Measurements from ENCODE around the gene SLC5A4. TPM values are rescaled to one million over a fixed set of nuclear protein-coding genes. Genes with fewer than 3 reads are reported as not detected.

The SLC5A4 gene
- total RNA-seq, 1 experiment from 2014 or later: not detected

GRCh38 chr22:32237906-32238305, 17.2 kb downstream of the SLC5A4 start:
- Histone ChIP-seq H4K20me1 (ENCODE audit: insufficient read depth) (no peaks in the 10 kb centered on the region; the same call in 1 of the 2 replicates), H3K9me2 (ENCODE audit: insufficient read depth) (no peaks in the 10 kb centered on the region), H3K36me3 (ENCODE audit: low read depth) (no peaks in the 10 kb centered on the region), H3K4me1 (replicated peaks; ENCODE audit: insufficient read depth) (no peaks in the 10 kb centered on the region), H3F3A (ENCODE audit: insufficient read depth, low read depth) (no peaks in the 10 kb centered on the region), H3K27ac (no peak overlapping the region), H3K27me3 (ENCODE audit: insufficient read depth, low read depth) (peaks cover 63% of the 10 kb centered on the region), H3K4me3 (no peak overlapping the region), H3K9me3 (ENCODE audit: insufficient read depth, low read depth) (no peaks in the 10 kb centered on the region), H3K4me2 (no peak overlapping the region), H2AFZ (no peak overlapping the region), H3K79me2 (ENCODE audit: low read depth) (no peaks in the 10 kb centered on the region)
- POLR2A ChIA-PET (ENCODE audit: unreplicated experiment): no interaction called here
- intact Hi-C loops (cut with micrococcal nuclease; ENCODE audit: unreplicated experiment): no loop called here
- TF ChIP-seq EZH2 (IDR thresholded peaks at IDR 0.05; ENCODE audit: low read depth): no peak
- TF ChIP-seq, protein P1, sequence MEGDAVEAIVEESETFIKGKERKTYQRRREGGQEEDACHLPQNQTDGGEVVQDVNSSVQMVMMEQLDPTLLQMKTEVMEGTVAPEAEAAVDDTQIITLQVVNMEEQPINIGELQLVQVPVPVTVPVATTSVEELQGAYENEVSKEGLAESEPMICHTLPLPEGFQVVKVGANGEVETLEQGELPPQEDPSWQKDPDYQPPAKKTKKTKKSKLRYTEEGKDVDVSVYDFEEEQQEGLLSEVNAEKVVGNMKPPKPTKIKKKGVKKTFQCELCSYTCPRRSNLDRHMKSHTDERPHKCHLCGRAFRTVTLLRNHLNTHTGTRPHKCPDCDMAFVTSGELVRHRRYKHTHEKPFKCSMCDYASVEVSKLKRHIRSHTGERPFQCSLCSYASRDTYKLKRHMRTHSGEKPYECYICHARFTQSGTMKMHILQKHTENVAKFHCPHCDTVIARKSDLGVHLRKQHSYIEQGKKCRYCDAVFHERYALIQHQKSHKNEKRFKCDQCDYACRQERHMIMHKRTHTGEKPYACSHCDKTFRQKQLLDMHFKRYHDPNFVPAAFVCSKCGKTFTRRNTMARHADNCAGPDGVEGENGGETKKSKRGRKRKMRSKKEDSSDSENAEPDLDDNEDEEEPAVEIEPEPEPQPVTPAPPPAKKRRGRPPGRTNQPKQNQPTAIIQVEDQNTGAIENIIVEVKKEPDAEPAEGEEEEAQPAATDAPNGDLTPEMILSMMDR (conservative IDR thresholded peaks at IDR 0.05): no peak
- CTCF ChIA-PET: no interaction called here
- no peak for DNase-seq
- BruUV-seq (replicated peaks): no TSS peak

GRCh38 chr22:32236970-32237369, 18.2 kb downstream of the SLC5A4 start:
- TF ChIP-seq EZH2 (IDR thresholded peaks at IDR 0.05; ENCODE audit: low read depth): no peak
- TF ChIP-seq, protein P1 (conservative IDR thresholded peaks at IDR 0.05): no peak
- Histone ChIP-seq H3K9me3 (ENCODE audit: insufficient read depth, low read depth) (no peaks in the 10 kb centered on the region), H3K4me3 (no peak overlapping the region), H3K79me2 (ENCODE audit: low read depth) (no peaks in the 10 kb centered on the region), H3K9me2 (ENCODE audit: insufficient read depth) (no peaks in the 10 kb centered on the region), H2AFZ (no peak overlapping the region), H3K36me3 (ENCODE audit: low read depth) (no peaks in the 10 kb centered on the region), H3K4me1 (replicated peaks; ENCODE audit: insufficient read depth) (no peaks in the 10 kb centered on the region), H3F3A (ENCODE audit: insufficient read depth, low read depth) (no peaks in the 10 kb centered on the region), H3K27me3 (ENCODE audit: insufficient read depth, low read depth) (peaks cover 72% of the 10 kb centered on the region), H3K4me2 (no peak overlapping the region), H3K27ac (no peak overlapping the region), H4K20me1 (ENCODE audit: insufficient read depth) (no peaks in the 10 kb centered on the region; the same call in 1 of the 2 replicates)
- intact Hi-C loops (cut with micrococcal nuclease; ENCODE audit: unreplicated experiment): no loop called here
- ChIA-PET CTCF (no interaction called here), POLR2A (ENCODE audit: unreplicated experiment) (no interaction called here)
- no peak for DNase-seq
- no TSS peak for BruUV-seq (replicated peaks)

- Histone ChIP-seq H3K9me2 (ENCODE audit: insufficient read depth) (no peaks in the 10 kb centered on the region), H3K27me3 (ENCODE audit: insufficient read depth, low read depth) (peaks cover 100% of the 10 kb centered on the region), H3K79me2 (ENCODE audit: low read depth) (no peaks in the 10 kb centered on the region), H3K4me1 (replicated peaks; ENCODE audit: insufficient read depth) (no peaks in the 10 kb centered on the region), H3K36me3 (ENCODE audit: low read depth) (no peaks in the 10 kb centered on the region), H3F3A (ENCODE audit: insufficient read depth, low read depth) (no peaks in the 10 kb centered on the region), H3K9me3 (ENCODE audit: insufficient read depth, low read depth) (no peaks in the 10 kb centered on the region), H2AFZ (no peak overlapping the region), H3K4me3 (no peak overlapping the region), H4K20me1 (ENCODE audit: insufficient read depth) (no peaks in the 10 kb centered on the region; the same call in 1 of the 2 replicates), H3K27ac (no peak overlapping the region), H3K4me2 (no peak overlapping the region)
- intact Hi-C loops (cut with micrococcal nuclease; ENCODE audit: unreplicated experiment): no loop called here
- TF ChIP-seq, protein P1 (conservative IDR thresholded peaks at IDR 0.05): no peak
- TF ChIP-seq EZH2 (IDR thresholded peaks at IDR 0.05; ENCODE audit: low read depth): no peak
- ChIA-PET CTCF (interaction anchor here (0.7 kb wide), 1 partner anchor 809 kb away, joined by 4 read pairs; no protein-coding TSS in a partner anchor), POLR2A (ENCODE audit: unreplicated experiment) (no interaction called here)
- no TSS peak for BruUV-seq (replicated peaks)
- no peak for DNase-seq
Measured at GRCh38 chr22:32233091-32233490, 22.1 kb downstream of the SLC5A4 start.
